BLaER1 treated with 17β-estradiol and CSF1 and Interleukin-3, amounts not matched to agents 10 nM and 100 nM (cell line): ENCODE results near the gene KLHL25.

Experiments
- H3K27ac ChIP-seq, 11 experiments: shearing (Covaris generic); formaldehyde crosslinking; 2 replicates each; pipeline ENCODE4 v1.8.1; 2022
- H3K27me3 ChIP-seq, 11 experiments: shearing (Covaris generic); formaldehyde crosslinking; 2 replicates each; pipeline ENCODE4 v1.8.1; 2022
- H3K36me3 ChIP-seq, 11 experiments: shearing (Covaris generic); formaldehyde crosslinking; 2 replicates each; pipeline ENCODE4 v1.8.1; 2022
- H3K4me1 ChIP-seq, 10 experiments: shearing (Covaris generic); formaldehyde crosslinking; 2 replicates each; pipeline ENCODE4 v1.8.1; 2022
- H3K4me2 ChIP-seq, 11 experiments: shearing (Covaris generic); formaldehyde crosslinking; 2 replicates each; pipeline ENCODE4 v1.8.1; 2022
- H3K4me3 ChIP-seq, 10 experiments: shearing (Covaris generic); formaldehyde crosslinking; 2 replicates each; pipeline ENCODE4 v1.8.1; 2022
- H3K9ac ChIP-seq, 11 experiments: shearing (Covaris generic); formaldehyde crosslinking; 2 replicates each; pipeline ENCODE4 v1.8.1; 2022
- H3K9me3 ChIP-seq, 11 experiments: shearing (Covaris generic); formaldehyde crosslinking; replicated peaks in 1 of 11; 2 replicates each; pipeline ENCODE4 v1.8.1; 2022
- H4K20me1 ChIP-seq, 11 experiments: shearing (Covaris generic); formaldehyde crosslinking; 2 replicates each; pipeline ENCODE4 v1.8.1; 2022
- Cebpa-rat ChIP-seq, 11 experiments: shearing (Covaris generic); IDR thresholded peaks; 2 replicates each; pipeline ENCODE4 v1.8.1; 2022

Gene KLHL25

DNA sequence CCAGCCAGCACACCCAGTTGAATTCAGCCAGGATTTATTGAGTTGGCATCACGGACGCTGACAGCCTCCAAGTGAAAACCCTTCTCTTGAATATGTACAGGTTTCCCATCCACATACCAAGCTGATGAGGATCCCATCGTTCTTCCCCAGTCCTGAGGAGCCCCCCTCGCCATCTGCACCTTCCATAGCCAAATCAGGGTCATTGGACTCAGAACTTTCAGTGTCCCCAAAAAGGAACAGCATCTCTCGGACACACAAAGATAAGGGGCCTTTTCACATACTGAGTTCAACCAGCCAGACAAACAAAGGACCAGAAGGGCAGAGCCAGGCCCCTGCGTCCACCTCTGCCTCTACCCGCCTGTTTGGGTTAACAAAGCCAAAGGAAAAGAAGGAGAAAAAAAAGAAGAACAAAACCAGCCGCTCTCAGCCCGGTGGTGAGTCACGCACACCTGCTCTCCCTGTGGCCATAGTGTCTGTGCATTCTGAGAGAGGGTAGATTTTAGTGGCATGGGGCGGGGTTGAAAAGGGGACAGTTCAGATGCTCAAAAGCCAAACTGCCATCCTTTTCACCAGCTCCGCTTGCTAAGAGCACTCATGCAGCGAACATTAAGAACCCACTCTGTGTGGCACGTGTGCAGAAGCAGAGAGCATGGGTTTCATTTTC, 51.2 kb downstream of the KLHL25 start:
- 0 out of 22 replicates have a peak, but pooled peaks of 1 of the 11 experiments have one; percentile 11 for TF ChIP-seq Cebpa-rat (IDR thresholded peaks at IDR 0.05)
- H3K36me3 ChIP-seq: peaks cover 87 to 100% (median 99%) of the 10 kb centered on the region in 11 experiments
- H4K20me1 ChIP-seq: peaks cover 0 to 98% (median 72%) of the 10 kb centered on the region in 11 experiments; a peak in 16 of 22 replicates
- H3K27ac ChIP-seq: no peak overlapping the region
- H3K9me3 ChIP-seq: no peaks in the 10 kb centered on the region
- no peaks in the 10 kb centered on the region for H3K27me3 ChIP-seq
- H3K4me2 ChIP-seq: no peak overlapping the region
- no peak overlapping the region for H3K4me3 ChIP-seq
- H3K9ac ChIP-seq: no peak overlapping the region
- H3K4me1 ChIP-seq: peaks cover 0 to 5% (median 0%) of the 10 kb centered on the region in 10 experiments; a peak in 2 of 20 replicates

DNA sequence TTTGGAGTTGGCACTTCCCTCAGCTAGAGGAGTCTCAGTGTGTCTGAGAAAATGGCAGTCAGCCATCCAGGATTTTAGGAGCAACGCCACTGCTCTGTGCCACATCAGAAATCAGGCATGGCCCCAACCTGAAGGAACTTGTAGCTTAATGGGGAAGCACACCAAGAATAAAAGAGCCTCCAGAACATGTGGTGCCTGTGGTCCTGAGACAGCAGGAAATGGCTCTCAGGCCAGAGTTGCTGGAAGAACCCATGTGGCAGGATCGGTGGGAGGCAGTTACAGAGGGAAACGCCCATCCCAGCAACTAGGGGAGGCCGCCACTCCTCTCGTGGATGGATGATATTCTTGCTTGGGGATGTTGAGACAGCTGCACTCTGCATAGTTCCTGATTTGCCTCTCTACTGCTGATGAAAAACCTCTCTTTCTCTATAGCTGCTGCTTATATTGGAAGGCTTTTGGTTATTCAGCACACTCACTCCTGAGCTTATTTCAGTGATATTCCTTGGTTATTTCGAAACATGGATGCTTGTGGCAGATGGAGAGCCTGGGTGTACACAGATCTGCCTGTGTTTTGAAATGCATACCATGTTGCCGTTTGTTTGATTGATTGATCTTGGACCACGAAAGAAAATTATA, 52.4 kb downstream of the KLHL25 start:
- no peak overlapping the region for H3K9ac ChIP-seq
- H3K4me1 ChIP-seq: peaks cover 0 to 5% (median 0%) of the 10 kb centered on the region in 10 experiments; a peak in 2 of 20 replicates
- H3K4me3 ChIP-seq: no peak overlapping the region
- no peaks in the 10 kb centered on the region for H3K9me3 ChIP-seq
- H4K20me1 ChIP-seq: peaks cover 0 to 98% (median 62%) of the 10 kb centered on the region in 11 experiments; a peak in 15 of 22 replicates
- peaks cover 80 to 100% (median 96%) of the 10 kb centered on the region in 11 experiments for H3K36me3 ChIP-seq
- H3K27ac ChIP-seq: peak overlapping the region in 3 of 11 experiments; percentile 9 to 38 (median 17); a peak in 1 of 22 replicates
- no peaks in the 10 kb centered on the region for H3K27me3 ChIP-seq
- TF ChIP-seq Cebpa-rat (IDR thresholded peaks at IDR 0.05): no peak
- H3K4me2 ChIP-seq: no peak overlapping the region

DNA sequence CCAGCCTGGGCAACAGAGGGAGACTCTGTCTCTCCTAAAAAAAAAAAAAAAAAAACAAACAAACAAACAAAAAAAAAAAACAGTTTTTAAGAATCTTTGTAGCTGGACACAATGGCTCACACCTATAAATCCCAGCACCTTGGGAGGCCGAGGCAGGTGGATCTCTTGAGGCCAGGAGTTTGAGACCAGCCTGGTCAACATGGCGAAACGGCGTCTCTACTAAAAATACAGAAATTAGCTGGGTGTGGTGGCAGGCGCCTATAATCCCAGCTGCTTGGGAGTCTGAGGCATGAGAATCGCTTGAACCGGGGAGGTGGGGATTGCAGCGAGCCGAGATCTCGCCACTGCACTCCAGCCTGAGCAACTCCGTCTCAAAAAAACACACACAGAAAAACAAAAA, 53.1 kb downstream of the KLHL25 start:
- H3K27me3 ChIP-seq: no peaks in the 10 kb centered on the region
- H3K36me3 ChIP-seq: peaks cover 80 to 100% (median 96%) of the 10 kb centered on the region in 11 experiments
- H3K4me1 ChIP-seq: peaks cover 0 to 5% (median 0%) of the 10 kb centered on the region in 10 experiments; a peak in 2 of 20 replicates
- no peak overlapping the region for H3K9ac ChIP-seq
- H4K20me1 ChIP-seq: peaks cover 0 to 98% (median 56%) of the 10 kb centered on the region in 11 experiments; a peak in 15 of 22 replicates
- no peaks in the 10 kb centered on the region for H3K9me3 ChIP-seq
- H3K27ac ChIP-seq: 0 out of 22 replicates have a peak overlapping the region, but pooled peaks of 2 of the 11 experiments have one; percentile 9 to 38
- H3K4me2 ChIP-seq: no peak overlapping the region
- no peak overlapping the region for H3K4me3 ChIP-seq
- TF ChIP-seq Cebpa-rat (IDR thresholded peaks at IDR 0.05): no peak

DNA sequence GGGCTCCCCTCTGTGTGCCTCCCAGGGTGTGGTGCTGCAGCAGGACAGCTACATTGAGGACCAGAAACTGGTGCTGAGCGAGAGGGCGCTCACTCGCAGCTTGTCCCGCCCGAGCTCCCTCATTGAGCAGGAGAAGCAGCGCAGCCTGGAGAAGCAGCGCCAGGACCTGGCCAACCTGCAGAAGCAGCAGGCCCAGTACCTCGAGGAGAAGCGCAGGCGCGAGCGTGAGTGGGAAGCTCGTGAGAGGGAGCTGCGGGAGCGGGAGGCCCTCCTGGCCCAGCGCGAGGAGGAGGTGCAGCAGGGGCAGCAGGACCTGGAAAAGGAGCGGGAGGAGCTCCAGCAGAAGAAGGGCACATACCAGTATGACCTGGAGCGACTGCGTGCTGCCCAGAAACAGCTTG, 53.7 kb downstream of the KLHL25 start:
- H4K20me1 ChIP-seq: peaks cover 0 to 98% (median 55%) of the 10 kb centered on the region in 11 experiments; a peak in 14 of 22 replicates
- no peaks in the 10 kb centered on the region for H3K9me3 ChIP-seq
- H3K27ac ChIP-seq: no peak overlapping the region
- no peak for TF ChIP-seq Cebpa-rat (IDR thresholded peaks at IDR 0.05)
- no peaks in the 10 kb centered on the region for H3K27me3 ChIP-seq
- peaks cover 80 to 100% (median 96%) of the 10 kb centered on the region in 11 experiments for H3K36me3 ChIP-seq
- H3K9ac ChIP-seq: no peak overlapping the region
- no peak overlapping the region for H3K4me2 ChIP-seq
- H3K4me3 ChIP-seq: no peak overlapping the region
- peaks cover 0 to 5% (median 0%) of the 10 kb centered on the region in 10 experiments; a peak in 2 of 20 replicates for H3K4me1 ChIP-seq

DNA sequence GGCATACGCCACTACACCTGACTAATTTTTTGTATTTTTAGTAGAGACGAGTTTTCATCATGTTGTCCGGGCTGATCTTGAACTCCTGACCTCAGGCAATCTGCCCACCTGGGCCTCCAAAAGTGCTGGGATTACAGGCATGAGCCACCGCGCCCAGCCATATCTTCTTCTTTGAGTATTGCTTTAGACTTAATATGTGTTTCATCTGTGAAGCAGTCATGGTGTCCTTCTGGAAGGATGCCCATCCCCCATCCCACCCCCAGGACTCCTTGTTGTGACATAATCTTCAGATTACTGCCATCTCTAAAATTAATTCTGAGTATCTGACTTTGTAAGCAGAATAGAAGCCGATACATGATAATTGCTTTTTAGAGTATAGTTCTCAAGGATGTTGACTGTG, 57.7 kb downstream of the KLHL25 start:
- H3K4me3 ChIP-seq: no peak overlapping the region
- no peak overlapping the region for H3K4me2 ChIP-seq
- peaks cover 0 to 4% (median 0%) of the 10 kb centered on the region in 10 experiments; a peak in 2 of 20 replicates for H3K4me1 ChIP-seq
- H3K36me3 ChIP-seq: peaks cover 76 to 100% (median 96%) of the 10 kb centered on the region in 11 experiments
- H3K9me3 ChIP-seq: peaks cover 10 to 15% (median 12%) of the 10 kb centered on the region in 11 experiments
- H3K27me3 ChIP-seq: no peaks in the 10 kb centered on the region
- H3K27ac ChIP-seq: no peak overlapping the region
- no peak overlapping the region for H3K9ac ChIP-seq
- TF ChIP-seq Cebpa-rat (IDR thresholded peaks at IDR 0.05): no peak
- peaks cover 0 to 92% (median 18%) of the 10 kb centered on the region in 11 experiments; a peak in 12 of 22 replicates for H4K20me1 ChIP-seq

DNA sequence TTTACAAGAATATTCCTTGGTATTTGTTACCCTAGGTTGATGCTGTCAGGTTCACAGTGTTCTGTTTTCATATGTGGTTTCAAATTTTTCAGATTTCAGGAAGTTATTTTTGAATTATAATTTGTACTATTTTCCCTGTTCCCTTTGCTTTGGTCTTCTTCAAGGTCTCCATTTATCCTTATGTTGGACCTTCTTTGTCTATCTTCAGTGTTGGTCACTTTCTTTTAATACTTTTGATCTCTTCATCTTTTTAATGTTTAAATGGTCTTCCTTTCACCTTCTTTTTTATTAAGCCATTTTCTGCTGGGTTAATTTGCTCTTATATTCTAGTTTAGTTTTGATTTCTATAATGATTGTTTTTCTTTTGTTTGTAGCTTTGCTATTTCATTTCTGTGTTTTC, 61.3 kb downstream of the KLHL25 start:
- no peaks in the 10 kb centered on the region for H3K4me1 ChIP-seq
- no peak overlapping the region for H3K9ac ChIP-seq
- no peak for TF ChIP-seq Cebpa-rat (IDR thresholded peaks at IDR 0.05)
- H3K4me2 ChIP-seq: no peak overlapping the region
- no peak overlapping the region for H3K27ac ChIP-seq
- no peaks in the 10 kb centered on the region for H3K27me3 ChIP-seq
- H3K9me3 ChIP-seq: peaks cover 11 to 19% (median 14%) of the 10 kb centered on the region in 11 experiments
- H3K4me3 ChIP-seq: no peak overlapping the region
- H3K36me3 ChIP-seq: peaks cover 81 to 100% (median 96%) of the 10 kb centered on the region in 11 experiments
- H4K20me1 ChIP-seq: peaks cover 0 to 94% (median 24%) of the 10 kb centered on the region in 11 experiments; a peak in 12 of 22 replicates

DNA sequence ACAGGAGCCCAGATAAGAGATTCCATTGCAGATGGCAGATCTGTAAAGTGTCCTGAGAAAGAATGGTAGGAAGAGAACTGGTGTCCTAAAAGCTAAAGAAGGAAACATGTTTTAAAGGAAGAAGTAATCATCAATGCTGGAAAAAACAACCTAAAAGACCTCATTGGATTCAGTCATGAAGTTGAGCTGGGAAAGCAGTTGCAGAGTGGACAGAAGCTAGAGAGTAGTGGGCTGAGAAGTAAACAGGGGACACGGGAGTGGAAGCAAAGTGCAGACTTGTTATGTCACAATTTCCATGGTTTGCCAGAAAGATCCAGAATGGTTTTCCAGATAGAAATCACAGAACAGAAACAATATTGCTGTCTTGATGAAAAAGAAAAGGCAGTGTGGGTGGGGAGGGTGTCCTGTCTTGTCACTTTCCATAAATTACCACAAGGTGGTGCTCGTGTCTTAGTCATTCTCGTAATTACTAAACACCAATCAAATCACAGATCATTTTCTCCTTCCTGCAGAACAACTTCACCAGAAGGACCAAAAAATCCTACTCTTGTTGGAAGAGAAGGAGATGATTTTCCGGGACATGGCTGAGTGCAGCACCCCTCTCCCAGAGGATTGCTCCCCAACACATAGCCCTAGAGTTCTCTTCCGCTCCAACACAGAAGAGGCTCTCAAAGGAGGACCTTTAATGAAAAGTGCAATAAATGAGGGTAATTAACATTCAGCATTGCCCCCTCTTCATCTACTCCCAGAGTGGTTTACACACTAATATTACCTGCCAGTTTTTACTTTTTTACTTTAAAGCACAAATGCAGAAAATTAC, 64.5 kb downstream of the KLHL25 start:
- TF ChIP-seq Cebpa-rat (IDR thresholded peaks at IDR 0.05): no peak
- Histone ChIP-seq H3K9ac (no peak overlapping the region), H3K4me3 (no peak overlapping the region), H3K27ac (no peak overlapping the region), H3K9me3 (peaks cover 11 to 19% (median 14%) of the 10 kb centered on the region in 11 experiments), H3K4me1 (no peaks in the 10 kb centered on the region), H3K4me2 (no peak overlapping the region), H3K27me3 (no peaks in the 10 kb centered on the region), H3K36me3 (peaks cover 87 to 100% (median 97%) of the 10 kb centered on the region in 11 experiments), H4K20me1 (peaks cover 0 to 92% (median 25%) of the 10 kb centered on the region in 11 experiments; a peak in 13 of 22 replicates)

DNA sequence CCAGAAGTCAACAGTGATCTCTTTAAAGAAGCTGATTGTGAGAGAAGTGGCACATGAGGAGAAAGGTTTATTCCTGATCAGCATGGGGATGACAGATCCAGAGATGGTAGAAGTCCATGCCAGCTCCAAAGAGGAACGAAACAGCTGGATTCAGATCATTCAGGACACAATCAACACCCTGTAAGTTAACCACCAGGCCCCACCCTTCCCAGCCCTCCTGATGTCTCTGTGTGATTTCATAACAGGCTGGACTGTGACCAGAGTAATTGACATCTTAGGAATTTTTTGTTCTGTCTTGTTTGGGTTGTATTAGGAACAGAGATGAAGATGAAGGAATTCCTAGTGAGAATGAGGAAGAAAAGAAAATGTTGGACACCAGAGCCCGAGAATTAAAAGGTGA, 67.7 kb downstream of the KLHL25 start:
- Histone ChIP-seq H3K27ac (no peak overlapping the region), H3K9me3 (peaks cover 0 to 9% (median 0%) of the 10 kb centered on the region in 11 experiments; a peak in 7 of 22 replicates), H3K27me3 (no peaks in the 10 kb centered on the region), H3K4me2 (no peak overlapping the region), H3K9ac (no peak overlapping the region), H4K20me1 (peaks cover 0 to 98% (median 35%) of the 10 kb centered on the region in 11 experiments; a peak in 14 of 22 replicates), H3K36me3 (peaks cover 91 to 100% (median 99%) of the 10 kb centered on the region in 11 experiments), H3K4me1 (peaks cover 0 to 6% (median 0%) of the 10 kb centered on the region in 10 experiments; a peak in 1 of 20 replicates), H3K4me3 (no peak overlapping the region)
- no peak for TF ChIP-seq Cebpa-rat (IDR thresholded peaks at IDR 0.05)
